ENCODE measurements around the gene HDDC3. TPM values are rescaled to one million over a fixed set of nuclear protein-coding genes. Genes with fewer than 3 reads are reported as not detected.

Gene HDDC3
- total RNA-seq, 2 experiments from 2014 or later: 34.2 to 35.6 TPM

DNA sequence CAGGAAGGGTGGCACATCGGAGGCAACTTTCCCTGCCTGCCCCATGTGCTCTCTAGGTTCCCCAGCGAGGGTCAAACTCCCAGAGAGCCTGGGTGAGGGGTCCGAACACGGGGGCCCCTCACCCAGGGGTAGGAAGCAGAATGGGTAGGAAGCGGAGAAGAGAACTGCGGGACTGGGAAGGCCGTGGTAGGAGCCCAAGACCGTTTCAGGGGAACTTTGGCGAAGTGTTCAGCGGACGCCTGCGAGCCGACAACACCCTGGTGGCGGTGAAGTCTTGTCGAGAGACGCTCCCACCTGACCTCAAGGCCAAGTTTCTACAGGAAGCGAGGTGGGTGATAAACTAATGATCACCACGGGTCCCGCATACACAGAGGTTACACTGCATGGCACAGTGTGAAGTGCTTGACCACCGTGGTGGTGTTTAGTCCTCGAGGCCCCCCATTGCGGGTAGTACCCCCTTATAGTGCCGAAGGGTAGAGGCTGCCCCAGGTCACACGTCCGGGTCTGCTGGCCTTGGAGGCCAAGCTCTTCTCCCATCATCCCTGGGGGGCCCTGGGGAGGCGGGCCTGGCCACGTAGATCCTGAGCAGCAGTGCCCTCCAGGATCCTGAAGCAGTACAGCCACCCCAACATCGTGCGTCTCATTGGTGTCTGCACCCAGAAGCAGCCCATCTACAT is 39.7 kb downstream of the HDDC3 start:
- Mint-ChIP-seq H3K27ac (no peak overlapping the region), H3K9me3 (no peaks in the 10 kb centered on the region), H3K4me1 (ENCODE audit: low read depth) (no peaks in the 10 kb centered on the region), H3K4me3 (no peak overlapping the region), H3K27me3 (peaks cover 3% of the 10 kb centered on the region), H3K36me3 (ENCODE audit: low read depth) (no peaks in the 10 kb centered on the region)
- no peak for DNase-seq
- ATAC-seq: no peak
- CTCF ChIA-PET: interaction anchor here (0.7 to 16.4 kb wide), 7 partner anchors 10 to 789 kb away, joined by 3 to 255 read pairs (median 3); partner anchors contain the start of genes HDDC3, MAN2A2 and UNC45A
- TF ChIP-seq, protein P1, sequence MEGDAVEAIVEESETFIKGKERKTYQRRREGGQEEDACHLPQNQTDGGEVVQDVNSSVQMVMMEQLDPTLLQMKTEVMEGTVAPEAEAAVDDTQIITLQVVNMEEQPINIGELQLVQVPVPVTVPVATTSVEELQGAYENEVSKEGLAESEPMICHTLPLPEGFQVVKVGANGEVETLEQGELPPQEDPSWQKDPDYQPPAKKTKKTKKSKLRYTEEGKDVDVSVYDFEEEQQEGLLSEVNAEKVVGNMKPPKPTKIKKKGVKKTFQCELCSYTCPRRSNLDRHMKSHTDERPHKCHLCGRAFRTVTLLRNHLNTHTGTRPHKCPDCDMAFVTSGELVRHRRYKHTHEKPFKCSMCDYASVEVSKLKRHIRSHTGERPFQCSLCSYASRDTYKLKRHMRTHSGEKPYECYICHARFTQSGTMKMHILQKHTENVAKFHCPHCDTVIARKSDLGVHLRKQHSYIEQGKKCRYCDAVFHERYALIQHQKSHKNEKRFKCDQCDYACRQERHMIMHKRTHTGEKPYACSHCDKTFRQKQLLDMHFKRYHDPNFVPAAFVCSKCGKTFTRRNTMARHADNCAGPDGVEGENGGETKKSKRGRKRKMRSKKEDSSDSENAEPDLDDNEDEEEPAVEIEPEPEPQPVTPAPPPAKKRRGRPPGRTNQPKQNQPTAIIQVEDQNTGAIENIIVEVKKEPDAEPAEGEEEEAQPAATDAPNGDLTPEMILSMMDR (IDR thresholded peaks at IDR 0.05): no peak
- intact Hi-C loops (cut with micrococcal nuclease): no loop called here
- POLR2A ChIA-PET: interaction anchor here (1.2 to 4.5 kb wide), 2 partner anchors 11 to 176 kb away, joined by 5 to 25 read pairs; partner anchors contain the start of genes BLM and MAN2A2

DNA sequence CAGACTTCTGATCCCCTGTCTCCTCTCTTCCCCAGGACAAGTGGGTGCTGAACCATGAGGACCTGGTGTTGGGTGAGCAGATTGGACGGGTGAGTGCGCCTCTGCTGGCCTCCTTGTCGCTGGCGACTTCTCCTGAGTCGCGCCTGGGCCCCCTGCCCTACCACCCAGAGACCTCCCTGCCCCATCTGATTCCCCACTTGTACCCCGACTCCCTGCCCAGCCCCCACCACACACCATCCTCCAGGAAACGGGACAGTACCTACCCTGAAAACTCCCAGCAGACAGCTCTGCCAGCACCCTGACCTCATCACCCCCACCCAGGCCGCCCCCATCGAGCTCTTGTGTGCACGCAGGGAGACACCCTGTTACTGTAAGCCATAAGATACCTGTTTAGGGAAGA is 40.3 kb downstream of the HDDC3 start:
- POLR2A ChIA-PET: no interaction called here
- CTCF ChIA-PET: interaction anchor here (0.7 to 16.4 kb wide), 4 partner anchors 11 to 789 kb away, joined by 3 to 255 read pairs (median 8); partner anchors contain the start of genes HDDC3, MAN2A2 and UNC45A
- TF ChIP-seq, protein P1 (IDR thresholded peaks at IDR 0.05): no peak
- Mint-ChIP-seq H3K4me3 (no peak overlapping the region), H3K27me3 (peaks cover 5% of the 10 kb centered on the region), H3K36me3 (ENCODE audit: low read depth) (no peaks in the 10 kb centered on the region), H3K27ac (no peak overlapping the region), H3K9me3 (no peaks in the 10 kb centered on the region), H3K4me1 (ENCODE audit: low read depth) (no peaks in the 10 kb centered on the region)
- intact Hi-C loops (cut with micrococcal nuclease): no loop called here
- ATAC-seq (no peak), DNase-seq (no peak)

DNA sequence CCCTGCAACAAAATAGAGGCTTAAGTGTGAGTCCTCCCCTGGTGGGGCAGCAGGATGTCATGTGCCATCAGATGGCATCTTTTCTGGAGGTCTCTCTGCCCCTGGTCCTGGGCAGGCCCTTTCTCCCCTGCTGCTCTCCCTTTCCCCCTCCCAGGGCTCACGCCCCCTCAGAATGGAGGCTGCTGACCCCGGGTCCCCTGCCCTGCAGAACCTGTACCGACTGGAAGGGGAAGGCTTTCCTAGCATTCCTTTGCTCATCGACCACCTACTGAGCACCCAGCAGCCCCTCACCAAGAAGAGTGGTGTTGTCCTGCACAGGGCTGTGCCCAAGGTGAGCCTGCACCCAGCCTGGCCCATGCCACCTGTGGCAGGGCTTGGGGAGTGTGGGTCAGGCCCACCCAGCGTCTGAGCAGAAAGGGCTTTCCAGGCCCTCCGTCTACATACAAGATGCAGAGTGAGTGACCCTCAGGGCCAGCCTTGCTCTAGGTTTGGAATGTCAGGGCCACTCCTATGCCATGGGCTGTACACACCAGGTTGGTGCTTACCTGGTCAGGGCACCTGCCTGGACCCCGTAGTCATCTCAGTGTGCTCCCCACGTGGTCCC is 40.9 kb downstream of the HDDC3 start:
- Mint-ChIP-seq H3K4me1 (ENCODE audit: low read depth) (no peaks in the 10 kb centered on the region), H3K36me3 (ENCODE audit: low read depth) (no peaks in the 10 kb centered on the region), H3K27me3 (peaks cover 5% of the 10 kb centered on the region), H3K9me3 (no peaks in the 10 kb centered on the region), H3K27ac (no peak overlapping the region), H3K4me3 (no peak overlapping the region)
- TF ChIP-seq, protein P1 (IDR thresholded peaks at IDR 0.05): no peak
- ChIA-PET CTCF (interaction anchor here (0.9 to 16.4 kb wide), 3 partner anchors 11 to 65 kb away, joined by 3 to 255 read pairs (median 12); partner anchors contain the start of genes HDDC3, MAN2A2 and UNC45A), POLR2A (no interaction called here)
- DNase-seq: no peak
- ATAC-seq: no peak
- intact Hi-C loops (cut with micrococcal nuclease): no loop called here

DNA sequence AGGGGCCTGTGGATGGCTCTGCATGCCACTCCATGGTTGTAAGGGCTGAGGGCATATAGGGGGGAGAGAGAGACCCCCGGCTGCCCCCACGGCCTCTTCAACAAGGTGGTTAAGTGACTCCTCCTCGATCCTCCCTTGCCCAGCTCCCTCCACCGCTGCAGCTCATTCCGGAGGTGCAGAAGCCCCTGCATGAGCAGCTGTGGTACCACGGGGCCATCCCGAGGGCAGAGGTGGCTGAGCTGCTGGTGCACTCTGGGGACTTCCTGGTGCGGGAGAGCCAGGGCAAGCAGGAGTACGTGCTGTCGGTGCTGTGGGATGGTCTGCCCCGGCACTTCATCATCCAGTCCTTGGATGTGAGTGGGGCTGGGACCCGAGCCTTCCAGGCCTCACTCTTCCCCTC is 41.5 kb downstream of the HDDC3 start:
- ChIA-PET CTCF (interaction anchor here (0.9 kb wide), 1 partner anchor 66 kb away, joined by 3 read pairs; no protein-coding TSS in a partner anchor), POLR2A (no interaction called here)
- TF ChIP-seq, protein P1 (IDR thresholded peaks at IDR 0.05): no peak
- no peak for ATAC-seq
- Mint-ChIP-seq H3K9me3 (no peaks in the 10 kb centered on the region), H3K36me3 (ENCODE audit: low read depth) (no peaks in the 10 kb centered on the region), H3K4me1 (ENCODE audit: low read depth) (peaks cover 4% of the 10 kb centered on the region), H3K4me3 (no peak overlapping the region), H3K27me3 (peaks cover 5% of the 10 kb centered on the region), H3K27ac (no peak overlapping the region)
- DNase-seq: no peak
- intact Hi-C loops (cut with micrococcal nuclease): no loop called here

All from activated CD8-positive, alpha-beta T cell treated with anti-CD3 and anti-CD28 coated beads for 36 hours (primary cell).